Measurements from ENCODE around the gene METTL26.

Gene METTL26

DNA sequence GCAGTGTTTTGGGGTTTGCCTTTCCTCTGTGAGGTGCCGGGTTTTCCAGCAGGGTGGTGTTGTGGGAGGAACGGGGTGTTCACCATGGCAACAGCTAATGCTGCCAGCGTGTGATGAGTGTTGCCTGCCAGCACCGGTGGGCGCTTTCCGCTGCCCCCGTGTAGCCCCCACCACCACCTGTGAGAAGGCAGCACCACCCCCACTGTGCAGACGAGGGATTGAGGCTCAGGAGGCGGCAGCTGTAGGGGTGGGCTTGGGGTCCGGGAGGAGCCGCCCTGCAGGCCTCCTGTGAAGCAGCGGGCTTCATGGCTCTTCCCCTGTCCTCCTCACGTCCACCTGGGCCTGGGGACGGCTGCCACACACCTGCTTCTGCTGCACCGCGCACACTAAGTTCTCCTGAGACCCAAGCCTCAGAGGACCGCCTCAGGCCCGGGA, 41.0 kb downstream of the METTL26 start:
- DNase-seq = no peak

- DNase-seq = no peak
Observed at GRCh38 chr16:593807-594206, 42.3 kb downstream of the METTL26 start.

- DNase-seq = no peak
Observed at GRCh38 chr16:593406-593805, 42.7 kb downstream of the METTL26 start.

DNA sequence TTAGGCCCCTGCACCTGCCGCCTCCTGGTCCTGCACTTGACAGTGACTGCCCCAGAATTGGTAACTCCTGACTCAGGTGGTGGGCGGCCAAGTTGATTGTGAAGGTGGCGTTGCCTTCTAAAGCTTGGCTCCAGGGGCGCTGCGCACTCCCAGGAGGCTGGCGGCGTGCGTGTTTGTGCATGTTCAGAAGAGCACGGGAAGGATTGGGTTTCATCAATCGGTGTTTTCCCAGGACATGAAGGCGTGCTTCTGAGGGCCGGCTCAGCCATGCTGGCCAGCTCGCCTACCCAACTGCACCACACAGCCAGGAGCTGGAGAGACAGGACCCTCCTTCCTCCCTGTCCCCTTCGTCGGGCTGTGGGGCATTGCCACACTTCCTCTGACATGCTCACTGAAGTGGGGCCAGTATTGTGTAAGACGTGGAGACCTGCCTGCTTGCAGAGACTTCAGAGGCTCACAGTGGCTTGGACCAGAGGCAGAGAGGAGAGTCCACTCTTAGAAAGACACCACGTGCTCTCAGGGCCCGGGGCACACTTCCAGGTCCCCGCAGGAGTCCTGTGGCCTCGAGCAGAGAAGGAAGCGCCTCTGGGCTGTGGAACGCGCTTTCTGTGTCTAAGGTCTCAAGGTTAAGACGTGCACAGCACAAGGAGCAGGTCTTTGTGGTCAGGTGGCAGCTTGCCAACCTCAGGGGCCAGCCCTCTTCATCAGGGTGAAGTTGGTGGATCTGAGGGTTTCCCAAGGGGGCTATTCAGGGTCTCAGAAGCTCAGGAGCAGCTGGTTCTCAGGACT, 43.4 kb downstream of the METTL26 start:
- peak; percentile 73 to 80 (median 80) for DNase-seq

DNA sequence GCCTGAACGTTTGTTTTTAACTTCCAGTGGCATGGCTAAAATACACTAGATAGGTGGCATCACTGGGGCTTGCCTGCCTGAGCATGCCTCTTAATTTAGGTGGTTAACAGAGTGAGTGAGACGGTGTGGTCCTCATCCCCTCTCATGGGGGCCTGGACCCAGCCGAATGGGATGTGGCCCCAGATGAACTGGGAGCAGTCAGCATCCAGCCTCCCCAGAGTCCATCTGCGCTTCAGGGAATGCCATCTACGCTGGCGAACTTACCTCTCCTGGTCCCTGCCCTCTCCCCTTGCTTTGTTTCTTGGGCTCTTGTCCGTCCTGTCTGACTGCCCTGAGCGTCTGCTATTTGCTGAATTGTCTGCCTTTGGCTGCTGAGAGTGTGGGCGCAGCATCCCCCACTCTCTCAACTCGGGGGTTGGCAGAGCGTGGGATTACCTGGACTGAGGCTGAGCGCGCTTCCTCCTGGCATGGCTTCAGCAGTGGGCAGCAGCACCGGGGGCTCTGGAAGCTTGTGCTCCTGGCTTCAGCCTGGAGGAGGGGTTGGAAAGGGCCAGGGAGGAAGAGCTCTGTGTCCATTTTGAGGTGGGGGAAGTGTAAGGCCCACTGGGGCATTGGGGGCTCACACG, 44.1 kb downstream of the METTL26 start:
- no peak for DNase-seq

DNA sequence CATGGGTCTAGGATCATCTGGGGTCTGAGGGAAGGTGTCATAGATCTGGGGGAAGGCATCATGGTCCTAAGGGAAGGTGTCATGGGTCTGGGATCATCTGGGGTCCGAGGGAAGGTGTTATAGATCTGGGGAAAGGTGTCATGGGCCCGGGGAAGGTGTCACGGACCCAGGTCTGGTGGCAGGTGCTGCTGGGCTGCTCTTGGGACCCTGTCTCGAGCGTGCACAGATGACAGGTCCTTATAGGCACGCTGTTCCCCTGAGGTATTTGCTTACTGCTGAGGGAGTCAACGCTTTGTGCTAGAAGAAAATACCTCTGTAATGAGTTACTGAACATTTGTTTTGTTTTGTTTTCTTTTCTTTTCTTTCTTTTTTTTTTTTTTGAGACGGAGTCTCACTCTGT, 44.9 kb downstream of the METTL26 start:
- DNase-seq = no peak

GRCh38 chr16:590815-591200, 45.3 kb downstream of the METTL26 start:
- DNase-seq = no peak

DNA sequence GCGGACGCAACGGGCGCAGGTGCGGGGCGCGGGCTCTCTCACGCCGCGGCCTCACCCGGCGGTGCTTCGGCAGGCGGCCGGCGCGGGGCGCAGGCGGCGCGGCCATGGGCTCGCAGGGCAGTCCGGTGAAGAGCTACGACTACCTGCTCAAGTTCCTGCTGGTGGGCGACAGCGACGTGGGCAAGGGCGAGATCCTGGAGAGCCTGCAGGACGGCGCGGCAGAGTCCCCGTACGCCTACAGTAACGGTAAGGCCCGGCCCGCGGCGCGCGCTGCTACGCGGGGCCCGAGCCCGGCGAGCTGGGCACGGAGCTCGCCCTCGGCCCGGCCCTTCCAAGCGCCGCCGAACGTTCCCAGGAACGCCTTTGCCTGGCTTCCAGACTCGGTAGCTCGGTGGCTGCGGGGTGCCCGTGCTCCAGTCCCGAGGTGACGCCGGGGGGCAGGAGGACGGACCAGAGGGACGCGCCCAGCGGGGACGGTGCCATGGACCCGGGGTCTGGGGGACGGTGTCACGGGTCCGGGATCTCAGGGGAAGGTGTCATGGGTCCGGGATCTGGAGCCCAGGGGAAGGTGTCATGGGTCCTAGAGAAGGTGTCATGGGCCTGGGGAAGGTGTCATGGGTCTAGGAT, 45.8 kb downstream of the METTL26 start:
- peak in 2 of 3 donors; percentile 40 to 67 for DNase-seq

DNA sequence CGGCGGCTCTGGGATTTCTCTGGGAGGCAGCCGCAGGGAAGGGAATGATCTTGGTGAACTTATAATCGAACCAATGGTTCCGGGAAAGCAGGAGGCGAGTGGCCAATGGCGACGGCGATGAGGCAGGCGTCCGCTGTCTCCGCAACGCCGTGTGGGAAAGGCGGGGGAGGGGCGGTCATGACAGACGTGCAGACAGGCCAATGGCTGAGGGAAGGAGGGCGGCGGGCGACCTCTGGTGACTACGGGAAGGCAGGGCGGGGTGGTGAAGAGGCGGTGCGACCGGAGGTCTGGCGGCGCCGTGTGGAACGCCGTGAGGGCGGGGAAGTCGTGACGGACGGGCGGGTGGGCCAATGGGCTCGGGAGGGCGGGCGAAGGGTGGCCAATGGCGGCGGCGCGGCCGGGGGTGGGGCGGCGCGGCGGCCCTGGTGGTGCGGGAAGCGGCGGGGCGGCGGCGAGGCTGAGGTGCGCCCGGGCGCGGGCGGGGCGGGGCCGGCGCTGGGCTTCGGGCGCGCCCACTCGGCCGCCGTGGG, 46.4 kb downstream of the METTL26 start, which contains the start of gene RAB40C:
Gene RAB40C (plus strand): TSS at position 409 of the 530 bp plus-strand sequence. CDS start 226 bp downstream, outside the sequence.
- DNase-seq = peak; percentile 98 to 99 (median 99)

- peak; percentile 94 to 97 (median 97) for DNase-seq
Observed at GRCh38 chr16:588889-589657, 47.0 kb downstream of the METTL26 start.

GRCh38 chr16:588639-588888, 47.5 kb downstream of the METTL26 start:
- DNase-seq = peak in 1 of 3 donors; percentile 69

DNA sequence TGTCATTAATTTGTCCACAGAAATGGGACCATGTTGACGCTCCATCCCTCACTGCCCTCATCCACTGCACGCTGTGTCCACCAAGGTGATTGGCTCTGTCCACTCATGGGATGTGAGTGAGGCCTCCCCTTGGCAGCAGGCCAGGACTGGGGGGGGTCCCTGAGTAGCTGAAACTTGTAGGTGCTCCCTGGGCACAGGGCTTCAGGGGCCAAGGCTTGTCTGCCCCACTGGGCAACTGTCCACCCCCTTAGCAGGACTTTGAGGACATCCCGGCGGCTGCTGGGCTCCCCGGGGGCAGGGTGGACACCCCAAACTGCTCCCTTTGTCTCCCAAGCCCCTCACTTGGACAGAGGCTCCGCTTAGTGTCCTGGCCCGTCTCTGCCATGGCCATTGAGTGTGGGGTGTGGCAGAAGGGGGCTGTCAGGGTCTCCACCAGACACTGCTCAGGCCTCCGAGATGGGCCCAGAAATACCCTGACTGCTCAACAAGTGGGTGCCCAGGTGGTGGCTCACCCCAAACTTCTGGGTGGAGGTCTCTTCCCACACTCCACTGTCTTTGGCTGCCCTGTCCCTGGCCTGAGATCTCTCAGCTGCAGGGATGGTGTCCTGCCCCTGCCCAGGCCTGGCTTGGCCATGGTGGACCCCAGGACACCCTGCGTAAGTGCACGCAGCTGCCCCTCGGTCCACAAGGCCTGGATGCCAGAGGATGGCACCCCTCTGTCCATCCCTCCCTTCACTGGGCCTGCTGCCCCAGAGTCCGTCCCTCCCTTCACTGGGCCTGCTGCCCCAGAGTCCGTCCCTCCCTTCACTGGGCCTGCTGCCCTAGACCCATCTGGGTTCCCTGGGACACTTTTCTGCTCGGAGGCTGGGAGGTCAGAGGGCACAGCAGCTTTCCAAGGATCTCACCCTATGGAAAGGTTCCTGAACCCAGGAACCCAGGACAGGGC, 49.2 kb downstream of the METTL26 start:
- DNase-seq = no peak

DNA sequence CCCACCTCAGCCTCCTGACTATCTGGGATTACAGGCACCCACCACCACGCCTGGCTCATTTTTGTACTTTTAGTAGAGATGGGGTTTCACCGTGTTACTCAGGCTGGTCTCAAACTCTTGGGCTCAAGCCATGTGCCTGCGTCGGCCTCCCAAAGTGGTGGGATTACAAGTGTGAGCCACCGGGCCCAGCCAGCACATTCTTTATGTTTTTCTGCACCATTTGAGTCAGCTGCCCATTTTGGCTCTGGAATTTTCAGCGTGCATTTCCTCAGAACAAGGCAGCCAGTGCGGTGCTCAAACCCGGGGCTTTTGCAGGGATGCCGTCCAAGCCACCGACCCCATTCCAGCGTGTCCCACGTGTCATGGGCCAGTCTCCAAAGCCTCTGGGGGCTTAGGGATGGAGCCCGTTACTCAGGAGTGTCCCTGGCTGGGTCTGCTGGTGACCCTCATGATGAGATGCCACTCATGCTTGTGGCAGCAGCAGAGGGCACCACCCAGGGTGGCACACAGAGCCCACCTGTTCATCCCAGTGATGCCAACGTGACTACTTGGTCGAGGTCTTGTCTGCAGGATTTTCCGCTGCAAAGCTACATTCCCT, 50.0 kb downstream of the METTL26 start:
- DNase-seq = no peak

DNA sequence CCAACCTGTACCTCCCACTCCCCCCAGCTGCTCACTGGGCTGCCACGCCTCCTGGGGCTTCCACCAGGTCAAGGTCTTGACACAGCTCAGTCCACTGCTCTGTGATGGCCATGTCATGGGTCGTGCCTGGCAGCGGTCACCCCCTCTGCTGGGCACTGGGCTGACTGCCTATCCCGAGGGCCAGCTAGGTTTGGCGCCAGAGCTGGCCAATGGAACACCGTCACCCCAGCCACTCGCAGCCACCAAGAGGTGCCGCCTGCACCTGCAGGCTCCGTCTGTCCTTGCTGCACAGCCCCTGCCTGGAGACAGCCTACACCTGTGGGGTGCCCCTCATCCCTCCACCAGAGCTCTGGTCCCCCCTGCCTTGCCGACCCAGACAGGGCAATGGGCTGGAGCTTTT, 50.8 kb downstream of the METTL26 start:
- DNase-seq = no peak
